H9 (cell line): ENCODE data around the gene CYP27A1. TPM values are rescaled to one million over a fixed set of nuclear protein-coding genes. Genes with fewer than 3 reads are reported as not detected.

Experiments used
- DNase-seq: peaks from one replicate; pipeline ENCODE4 v3.0.0-alpha.2; 2017
- H2AFZ ChIP-seq: one replicate; pipeline ENCODE4 v1.6.1; 2013; ENCODE audit warnings: mild to moderate bottlenecking, low read length, control low read depth, moderate library complexity
- H2AK5ac ChIP-seq: 2 replicates; pipeline ENCODE4 v1.6.1; 2013; ENCODE audit warnings: low read length, control low read depth, mixed read lengths; ENCODE audit not compliant: insufficient read length
- H2BK120ac ChIP-seq: one replicate; pipeline ENCODE4 v1.6.1; 2013; ENCODE audit warnings: low read depth, mild to moderate bottlenecking, low read length, control low read depth, inconsistent platforms; ENCODE audit not compliant: poor library complexity, severe bottlenecking
- H2BK12ac ChIP-seq: 2 replicates; pipeline ENCODE4 v1.6.1; 2013; ENCODE audit warnings: low read length, control low read depth, mixed read lengths, low read depth; ENCODE audit not compliant: insufficient read length
- H2BK15ac ChIP-seq: 2 replicates; pipeline ENCODE4 v1.6.1; 2013; ENCODE audit warnings: low read depth, low read length, control low read depth
- H2BK20ac ChIP-seq: one replicate; pipeline ENCODE4 v1.6.1; 2013; ENCODE audit warnings: low read depth, mild to moderate bottlenecking, low read length, control low read depth, inconsistent platforms; ENCODE audit not compliant: poor library complexity, severe bottlenecking
- H2BK5ac ChIP-seq: 2 replicates; pipeline ENCODE4 v1.6.1; 2013; ENCODE audit warnings: low read length, control low read depth, mixed read lengths; ENCODE audit not compliant: insufficient read length
- H3K14ac ChIP-seq: 2 replicates; pipeline ENCODE4 v1.6.1; 2013; ENCODE audit warnings: low read length, control low read depth; ENCODE audit not compliant: insufficient read depth
- H3K18ac ChIP-seq: 2 replicates; pipeline ENCODE4 v1.6.1; 2013; ENCODE audit warnings: low read depth, mild to moderate bottlenecking, mixed read lengths, low read length, control low read depth; ENCODE audit not compliant: insufficient read length
- H3K23ac ChIP-seq: 2 replicates; pipeline ENCODE4 v1.6.1; 2013; ENCODE audit warnings: low read length, control low read depth, mixed read lengths, low read depth; ENCODE audit not compliant: insufficient read length
- H3K23me2 ChIP-seq: 2 replicates; pipeline ENCODE4 v1.6.1; 2013; ENCODE audit warnings: low read depth, mild to moderate bottlenecking, mixed read lengths, low read length, control low read depth; ENCODE audit not compliant: insufficient read length, poor library complexity, severe bottlenecking
- H3K27ac ChIP-seq: 2 replicates; pipeline ENCODE4 v1.5.1; 2013; ENCODE audit warnings: low read length, control low read depth, mixed read lengths, low read depth; ENCODE audit not compliant: insufficient read length
- H3K27me3 ChIP-seq: 2 replicates; pipeline ENCODE4 v1.6.1; 2013; ENCODE audit warnings: low read length, control low read depth, inconsistent platforms; ENCODE audit not compliant: insufficient read depth
- H3K4ac ChIP-seq: 2 replicates; pipeline ENCODE4 v1.6.1; 2013; ENCODE audit warnings: low read depth, mild to moderate bottlenecking, control low read depth, inconsistent platforms, low read length, moderate library complexity
- H3K4me1 ChIP-seq: 2 replicates; pipeline ENCODE4 v1.6.1; 2013; ENCODE audit warnings: low read length, control low read depth, inconsistent platforms; ENCODE audit not compliant: insufficient read depth
- H3K4me2 ChIP-seq: 2 replicates; pipeline ENCODE4 v1.6.1; 2013; ENCODE audit warnings: low read length, control low read depth, mixed read lengths; ENCODE audit not compliant: insufficient read length, insufficient read depth
- H3K56ac ChIP-seq: 2 replicates; pipeline ENCODE4 v1.6.1; 2013; ENCODE audit warnings: low read depth, mild to moderate bottlenecking, mixed read lengths, low read length, control low read depth; ENCODE audit not compliant: insufficient read length
- H3K79me1 ChIP-seq: 2 replicates; pipeline ENCODE4 v1.6.1; 2013; ENCODE audit warnings: low read depth, mild to moderate bottlenecking, moderate library complexity, low read length, control low read depth, inconsistent platforms; ENCODE audit not compliant: insufficient read depth, poor library complexity, severe bottlenecking
- H3K79me2 ChIP-seq: 2 replicates; pipeline ENCODE4 v1.6.1; 2013; ENCODE audit warnings: low read length, control low read depth, inconsistent platforms; ENCODE audit not compliant: insufficient read depth
- H3K9ac ChIP-seq: 2 replicates; pipeline ENCODE4 v1.6.1; 2013; ENCODE audit warnings: low read length, control low read depth, mixed read lengths; ENCODE audit not compliant: insufficient read length; ENCODE audit errors: extremely low read depth
- H3K9me3 ChIP-seq: one replicate; pipeline ENCODE4 v1.6.1; 2013; ENCODE audit warnings: low read depth, low read length, inconsistent platforms; ENCODE audit not compliant: control insufficient read depth
- H3T11ph ChIP-seq: one replicate; pipeline ENCODE4 v1.6.1; 2013; ENCODE audit warnings: mild to moderate bottlenecking, low read length, control low read depth, inconsistent platforms
- H4K20me1 ChIP-seq: one replicate; pipeline ENCODE4 v1.6.1; 2013; ENCODE audit not compliant: control insufficient read depth, insufficient read length, insufficient read depth
- H4K5ac ChIP-seq: 2 replicates; pipeline ENCODE4 v1.6.1; 2013; ENCODE audit warnings: low read depth, mild to moderate bottlenecking, mixed read lengths, low read length, control low read depth; ENCODE audit not compliant: insufficient read length
- H4K8ac ChIP-seq: replicated peaks from 2 replicates; pipeline ENCODE4 v1.6.1; 2013; ENCODE audit warnings: low read length, control low read depth, mixed read lengths, low read depth; ENCODE audit not compliant: insufficient read length
- H4K91ac ChIP-seq: 2 replicates; pipeline ENCODE4 v1.6.1; 2013; ENCODE audit warnings: low read depth, mild to moderate bottlenecking, moderate library complexity, mixed read lengths, low read length, control low read depth; ENCODE audit not compliant: insufficient read length
- H3K27ac Mint-ChIP-seq, 3 experiments: 2 replicates in 2 of 3; 3 replicates in 1 of 3; pipeline ENCODE4 v1.8.0; 2020 to 2021; ENCODE audit warnings: mixed read lengths in 3 of 3, mild to moderate bottlenecking in 1 of 3, moderate library complexity in 1 of 3
- H3K27me3 Mint-ChIP-seq: 2 replicates; pipeline ENCODE4 v1.8.0; 2021; ENCODE audit warnings: low read depth, mild to moderate bottlenecking, moderate library complexity, mixed read lengths
- H3K36me3 Mint-ChIP-seq, 3 experiments: 2 replicates in 2 of 3; 3 replicates in 1 of 3; pipeline ENCODE4 v1.8.0; 2020 to 2021; ENCODE audit warnings: low read depth in 3 of 3, mixed read lengths in 3 of 3; ENCODE audit not compliant: insufficient read depth in 1 of 3
- H3K4me1 Mint-ChIP-seq, 2 experiments: 2 replicates each; pipeline ENCODE4 v1.8.0; 2020; ENCODE audit warnings: mixed read lengths in 2 of 2
- H3K4me3 Mint-ChIP-seq, 2 experiments: 2 replicates in 1 of 2; 3 replicates in 1 of 2; pipeline ENCODE4 v1.8.0; 2020 to 2021; ENCODE audit warnings: mild to moderate bottlenecking in 2 of 2, mixed read lengths in 2 of 2, moderate library complexity in 1 of 2
- H3K9me3 Mint-ChIP-seq, 2 experiments: 2 replicates in 1 of 2; 3 replicates in 1 of 2; pipeline ENCODE4 v1.8.0; 2020; ENCODE audit warnings: mild to moderate bottlenecking in 2 of 2, mixed read lengths in 2 of 2, moderate library complexity in 1 of 2
- CTCF ChIP-seq: fragments of 200-600 bp; sonication (generic); conservative IDR thresholded peaks from 3 replicates; pipeline ENCODE4 v1.8.0; 2021; ENCODE audit warnings: antibody characterized with exemption, mild to moderate bottlenecking
- WGBS: extraction: QIAGEN DNeasy Blood & Tissue Kit; methylation state at CpG from one replicate; pipeline ENCODE4 v1.1.7; 2013; ENCODE audit warnings: missing lambda C conversion rate, low lambda C conversion rate, mixed read lengths; ENCODE audit not compliant: insufficient read length; ENCODE audit errors: extremely low coverage; 5-methylcytosine and 5-hydroxymethylcytosine counted together
- total RNA-seq: library from RNA; stranded (reverse); gene quantifications from 2 replicates; pipeline ENCODE4 v1.2.1, GENCODE V29; 2021

CYP27A1 gene
- total RNA-seq, 1 experiment from 2014 or later: 3.1 TPM

- Histone ChIP-seq H2BK5ac (no peak overlapping the region), H4K5ac (no peak overlapping the region), H3K18ac (no peak overlapping the region), H2BK20ac (no peak overlapping the region), H3K56ac (no peak overlapping the region), H2BK15ac (no peak overlapping the region), H4K20me1 (no peaks in the 10 kb centered on the region), H4K91ac (no peak overlapping the region), H2BK120ac (no peak overlapping the region), H2AFZ (no peak overlapping the region), H3K4me2 (no peak overlapping the region), H2AK5ac (no peak overlapping the region), H3K9ac (no peak overlapping the region), H3K4me1 (no peaks in the 10 kb centered on the region; the same call in 1 of the 2 replicates), H2BK12ac (no peak overlapping the region), H3K9me3 (no peaks in the 10 kb centered on the region), H3K27ac (no peak overlapping the region), H3K4ac (no peak overlapping the region), H3K27me3 (peaks cover 14% of the 10 kb centered on the region), H3K79me2 (no peaks in the 10 kb centered on the region), H3K79me1 (no peaks in the 10 kb centered on the region), H3K14ac (no peak overlapping the region), H3T11ph (no peak overlapping the region), H4K8ac (no peak overlapping the region), H3K23me2 (no peaks in the 10 kb centered on the region), H3K23ac (no peak overlapping the region)
- no CpG with 5 or more reads among the region's 7 CpGs for WGBS
- DNase-seq: no peak
- Mint-ChIP-seq H3K27me3 (peaks cover 38% of the 10 kb centered on the region), H3K27ac (no peak overlapping the region), H3K9me3 (peaks cover 16 to 23% of the 10 kb centered on the region in 2 experiments), H3K36me3 (peaks cover 6 to 9% (median 8%) of the 10 kb centered on the region in 3 experiments; a peak in 6 of 7 replicates), H3K4me1 (peaks cover 13 to 16% of the 10 kb centered on the region in 2 experiments), H3K4me3 (no peak overlapping the region)
- TF ChIP-seq CTCF: no peak
These were observed 67.8 kb downstream of the CYP27A1 start for GRCh38 chr2:218849721-218850120.
